Measurements from ENCODE around the gene CDKL4. TPM values are rescaled to one million over a fixed set of nuclear protein-coding genes. Genes with fewer than 3 reads are reported as not detected.

The CDKL4 gene
- total and polyA plus RNA-seq, 2 of the 13 experiments (the other 11 are each of a cell fraction or from before 2014, with no cell fraction given) = 0.29 to 0.50 TPM

GRCh38 chr2:39281391-39281790, 37.6 kb upstream of the CDKL4 start (continued):
- TF ChIP-seq GMEB1 (CRISPR knock-in tag; IDR thresholded peaks at IDR 0.05; ENCODE audit: borderline replicate concordance) (no peak), NCOA2 (CRISPR knock-in tag; IDR thresholded peaks at IDR 0.05) (no peak), ARNT2 (CRISPR knock-in tag; IDR thresholded peaks at IDR 0.05; ENCODE audit: low read depth) (no peak), MLXIP (CRISPR knock-in tag; IDR thresholded peaks at IDR 0.05; ENCODE audit: borderline replicate concordance) (no peak), MNT (IDR thresholded peaks at IDR 0.05) (no peak), GLMP (CRISPR knock-in tag; IDR thresholded peaks at IDR 0.05; ENCODE audit: borderline replicate concordance) (no peak), BRF2 (CRISPR knock-in tag; IDR thresholded peaks at IDR 0.05) (no peak), ETV6 (CRISPR knock-in tag; conservative IDR thresholded peaks at IDR 0.05) (no peak)

All from HepG2 (cell line).